SK-N-SH (cell line): Measurements from ENCODE around the gene MEGF8. TPM values are rescaled to one million over a fixed set of nuclear protein-coding genes. Genes with fewer than 3 reads are reported as not detected.
A peak's percentile ranks its signal among the peaks of the same experiment; 100 is the strongest.

Experiments used
- CTCF ChIA-PET: fragments of 300-600, 350-600 bp; formaldehyde crosslinking; extraction: SDS; loops from one replicate; lab custom pipeline; 2021; lab: Yijun Ruan, JAX
- POLR2A ChIA-PET: fragments of 350-600 bp; sonication (Branson Sonifier 250); formaldehyde crosslinking; extraction: SDS; loops from one replicate; lab custom pipeline; 2020; ENCODE audit warnings: antibody characterized with exemption, inconsistent platforms; lab: Yijun Ruan, JAX
- DNase-seq: peaks from one replicate; pipeline ENCODE4 v3.0.0; 2012
- H2AFZ ChIP-seq: fragments of 200-600 bp; sonication (generic); 2 replicates; pipeline ENCODE4 v1.8.1; 2016; ENCODE audit warnings: antibody characterized with exemption, mild to moderate bottlenecking, low read depth
- H3F3A ChIP-seq: fragments of 200-600 bp; sonication (generic); replicated peaks from 2 replicates; pipeline ENCODE3; 2016; ENCODE audit warnings: antibody characterized with exemption, mild to moderate bottlenecking; ENCODE audit not compliant: insufficient read depth
- H3K27ac ChIP-seq, 2 experiments: fragments of 200-500 bp in 1 of 2; fragments of 200-600 bp in 1 of 2; sonication (Bioruptor generic) in 1 of 2; sonication (generic), shearing (Covaris generic) in 1 of 2; 2 replicates each; pipeline versions ENCODE4 v1.5.1 to v1.6.1; 2014 to 2016; ENCODE audit warnings: low read depth in 2 of 2, inconsistent platforms in 1 of 2, low read length in 1 of 2, mild to moderate bottlenecking in 1 of 2, mixed read lengths in 1 of 2
- H3K27me3 ChIP-seq: fragments of 200-600 bp; sonication (generic), shearing (Covaris generic); 2 replicates; pipeline ENCODE4 v1.6.1; 2016; ENCODE audit warnings: mixed run types; ENCODE audit not compliant: insufficient read depth
- H3K36me3 ChIP-seq, 2 experiments: fragments of 200-500 bp in 1 of 2; fragments of 200-600 bp in 1 of 2; sonication (Bioruptor generic) in 1 of 2; sonication (generic) in 1 of 2; replicated peaks in 1 of 2; 2 replicates each; pipeline versions ENCODE3 to v1.5.1; 2014 to 2016; ENCODE audit warnings: low read length in 1 of 2, mild to moderate bottlenecking in 1 of 2; ENCODE audit not compliant: insufficient read depth in 2 of 2, control insufficient read depth in 1 of 2
- H3K4me1 ChIP-seq, 2 experiments: fragments of 200-500 bp in 1 of 2; fragments of 200-600 bp in 1 of 2; sonication (Bioruptor generic) in 1 of 2; sonication (generic), shearing (Covaris generic) in 1 of 2; 2 replicates each; pipeline versions ENCODE4 v1.5.1 to v1.6.1; 2014 to 2016; ENCODE audit warnings: low read depth in 1 of 2, low read length in 1 of 2, mixed run types in 1 of 2; ENCODE audit not compliant: insufficient read depth in 2 of 2, control insufficient read depth in 1 of 2
- H3K4me2 ChIP-seq: fragments of 200-600 bp; sonication (generic), shearing (Covaris generic); 2 replicates; pipeline ENCODE4 v1.6.1; 2017; ENCODE audit warnings: mixed run types
- H3K4me3 ChIP-seq, 2 experiments: fragments of 200-500 bp in 1 of 2; fragments of 200-600 bp in 1 of 2; sonication (Bioruptor generic) in 1 of 2; sonication (generic), shearing (Covaris generic) in 1 of 2; 2 replicates each; pipeline versions ENCODE4 v1.5.1 to v1.8.1; 2014 to 2016; ENCODE audit warnings: low read depth in 2 of 2, inconsistent platforms in 1 of 2, low read length in 1 of 2, mild to moderate bottlenecking in 1 of 2, mixed read lengths in 1 of 2, moderate library complexity in 1 of 2
- H3K79me2 ChIP-seq: fragments of 200-600 bp; sonication (generic); 2 replicates; pipeline ENCODE4 v1.8.1; 2017; ENCODE audit warnings: mild to moderate bottlenecking; ENCODE audit not compliant: insufficient read depth
- H3K9ac ChIP-seq: fragments of 200-600 bp; sonication (generic); 2 replicates; pipeline ENCODE4 v1.6.1; 2017; ENCODE audit warnings: mixed run types
- H3K9me2 ChIP-seq: fragments of 200-600 bp; sonication (generic); 2 replicates; pipeline ENCODE4 v1.6.1; 2017; ENCODE audit warnings: mixed run types
- H3K9me3 ChIP-seq: fragments of 200-600 bp; sonication (generic); 2 replicates; pipeline ENCODE4 v1.6.1; 2017; ENCODE audit warnings: mixed run types, mild to moderate bottlenecking, moderate library complexity
- H4K20me1 ChIP-seq: fragments of 200-600 bp; sonication (generic); 2 replicates; pipeline ENCODE4 v1.6.1; 2017; ENCODE audit warnings: mild to moderate bottlenecking, mixed run types; ENCODE audit not compliant: insufficient read depth
- CHD2 ChIP-seq: fragments of 150-350 bp; IDR thresholded peaks from 2 replicates; pipeline ENCODE4 v1.6.1; 2018; ENCODE audit warnings: low read length; ENCODE audit not compliant: partially characterized antibody
- ELF1 ChIP-seq: IDR thresholded peaks from 2 replicates; pipeline ENCODE4 v1.4.0; 2012
- EP300 ChIP-seq, 2 experiments: IDR thresholded peaks; 2 replicates each; pipeline versions ENCODE4 v1.4.0 to v1.6.1; 2012; ENCODE audit warnings: borderline replicate concordance in 1 of 2, low read depth in 1 of 2, low read length in 1 of 2
- EZH2phosphoT487 ChIP-seq: fragments of 200-600 bp; sonication (generic); IDR thresholded peaks from 2 replicates; pipeline ENCODE4 v1.6.1; 2017; ENCODE audit warnings: low read depth, mixed run types, mild to moderate bottlenecking, antibody characterized with exemption, moderate library complexity, borderline replicate concordance
- FOSL2 ChIP-seq: IDR thresholded peaks from 2 replicates; pipeline ENCODE4 v1.4.0; 2012; ENCODE audit warnings: low read depth, mild to moderate bottlenecking, moderate library complexity, borderline replicate concordance
- FOXJ3 ChIP-seq: sonication (generic); formaldehyde crosslinking; IDR thresholded peaks from 2 replicates; pipeline ENCODE4 v1.5.1; 2020; ENCODE audit warnings: mild to moderate bottlenecking, missing genetic modification reagents
- FOXM1 ChIP-seq: IDR thresholded peaks from 2 replicates; pipeline ENCODE4 v1.4.0; 2012; ENCODE audit warnings: low read depth, mild to moderate bottlenecking
- GABPA ChIP-seq: IDR thresholded peaks from 2 replicates; pipeline ENCODE4 v1.4.0; 2012; ENCODE audit warnings: low read depth, mild to moderate bottlenecking
- JUND ChIP-seq: IDR thresholded peaks from 2 replicates; pipeline ENCODE4 v1.4.0; 2012
- MXI1 ChIP-seq: IDR thresholded peaks from 2 replicates; pipeline ENCODE4 v1.6.1; 2012; ENCODE audit warnings: mild to moderate bottlenecking, low read depth, low read length, improper control_type of control experiment
- NFIC ChIP-seq: IDR thresholded peaks from 2 replicates; pipeline ENCODE4 v1.4.0; 2012; ENCODE audit warnings: borderline replicate concordance
- NRF1 ChIP-seq: IDR thresholded peaks from 2 replicates; pipeline ENCODE4 v1.6.1; 2012; ENCODE audit warnings: low read depth, mild to moderate bottlenecking, low read length
- POLR2AphosphoS5 ChIP-seq: IDR thresholded peaks from 2 replicates; pipeline ENCODE4 v1.6.1; 2012; ENCODE audit warnings: low read depth, low read length
- RAD21 ChIP-seq: IDR thresholded peaks from 2 replicates; pipeline ENCODE4 v1.6.1; 2012; ENCODE audit warnings: mild to moderate bottlenecking, low read length
- RFX5 ChIP-seq: IDR thresholded peaks from 2 replicates; pipeline ENCODE4 v1.6.1; 2012; ENCODE audit warnings: mild to moderate bottlenecking, improper control_type of control experiment, low read length
- RXRA ChIP-seq: IDR thresholded peaks from 2 replicates; pipeline ENCODE4 v1.4.0; 2012; ENCODE audit warnings: low read depth, mild to moderate bottlenecking, borderline replicate concordance
- SMC3 ChIP-seq: IDR thresholded peaks from 2 replicates; pipeline ENCODE4 v1.6.1; 2012; ENCODE audit warnings: low read depth, low read length, improper control_type of control experiment
- TAF1 ChIP-seq: IDR thresholded peaks from 2 replicates; pipeline ENCODE4 v1.6.1; 2012; ENCODE audit warnings: low read depth, mild to moderate bottlenecking, low read length, moderate library complexity, borderline replicate concordance
- TEAD4 ChIP-seq: IDR thresholded peaks from 2 replicates; pipeline ENCODE4 v1.4.0; 2012; ENCODE audit warnings: mild to moderate bottlenecking, borderline replicate concordance; ENCODE audit not compliant: insufficient read depth
- YY1 ChIP-seq: IDR thresholded peaks from 2 replicates; pipeline ENCODE4 v1.4.0; 2012; ENCODE audit warnings: low read depth, mild to moderate bottlenecking
- ZBTB33 ChIP-seq: IDR thresholded peaks from 2 replicates; pipeline ENCODE4 v1.4.0; 2012; ENCODE audit warnings: low read depth, borderline replicate concordance
- WGBS: methylation state at CpG from one replicate; pipeline ENCODE4 v1.1.6; 2017; ENCODE audit warnings: low lambda C conversion rate; 5-methylcytosine and 5-hydroxymethylcytosine counted together
- polyA plus RNA-seq, 3 experiments: library from polyadenylated mRNA; depleted of rRNA; stranded (reverse); fragments of >200 nt; gene quantifications; 2 replicates each; pipeline ENCODE4 v1.2.3, GENCODE V29; 2012
- TF ChIP-seq, protein P1 (sequence below): IDR thresholded peaks from 2 replicates; pipeline ENCODE4 v1.4.0; 2012; ENCODE audit warnings: low read depth
- TF ChIP-seq, protein P2 (sequence below): fragments of 200-600 bp; sonication (generic); IDR thresholded peaks from 2 replicates; pipeline ENCODE4 v1.6.1; 2017; ENCODE audit warnings: antibody characterized with exemption, mild to moderate bottlenecking, moderate library complexity

The MEGF8 gene, protein sequence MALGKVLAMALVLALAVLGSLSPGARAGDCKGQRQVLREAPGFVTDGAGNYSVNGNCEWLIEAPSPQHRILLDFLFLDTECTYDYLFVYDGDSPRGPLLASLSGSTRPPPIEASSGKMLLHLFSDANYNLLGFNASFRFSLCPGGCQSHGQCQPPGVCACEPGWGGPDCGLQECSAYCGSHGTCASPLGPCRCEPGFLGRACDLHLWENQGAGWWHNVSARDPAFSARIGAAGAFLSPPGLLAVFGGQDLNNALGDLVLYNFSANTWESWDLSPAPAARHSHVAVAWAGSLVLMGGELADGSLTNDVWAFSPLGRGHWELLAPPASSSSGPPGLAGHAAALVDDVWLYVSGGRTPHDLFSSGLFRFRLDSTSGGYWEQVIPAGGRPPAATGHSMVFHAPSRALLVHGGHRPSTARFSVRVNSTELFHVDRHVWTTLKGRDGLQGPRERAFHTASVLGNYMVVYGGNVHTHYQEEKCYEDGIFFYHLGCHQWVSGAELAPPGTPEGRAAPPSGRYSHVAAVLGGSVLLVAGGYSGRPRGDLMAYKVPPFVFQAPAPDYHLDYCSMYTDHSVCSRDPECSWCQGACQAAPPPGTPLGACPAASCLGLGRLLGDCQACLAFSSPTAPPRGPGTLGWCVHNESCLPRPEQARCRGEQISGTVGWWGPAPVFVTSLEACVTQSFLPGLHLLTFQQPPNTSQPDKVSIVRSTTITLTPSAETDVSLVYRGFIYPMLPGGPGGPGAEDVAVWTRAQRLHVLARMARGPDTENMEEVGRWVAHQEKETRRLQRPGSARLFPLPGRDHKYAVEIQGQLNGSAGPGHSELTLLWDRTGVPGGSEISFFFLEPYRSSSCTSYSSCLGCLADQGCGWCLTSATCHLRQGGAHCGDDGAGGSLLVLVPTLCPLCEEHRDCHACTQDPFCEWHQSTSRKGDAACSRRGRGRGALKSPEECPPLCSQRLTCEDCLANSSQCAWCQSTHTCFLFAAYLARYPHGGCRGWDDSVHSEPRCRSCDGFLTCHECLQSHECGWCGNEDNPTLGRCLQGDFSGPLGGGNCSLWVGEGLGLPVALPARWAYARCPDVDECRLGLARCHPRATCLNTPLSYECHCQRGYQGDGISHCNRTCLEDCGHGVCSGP (N-terminal part only)
- polyA plus RNA-seq (2012; rRNA removed), result 12.0 and 19.1 TPM in 2 replicates
- polyA plus RNA-seq (2012; cell fraction: cytosol; rRNA removed), result 12.4 and 14.8 TPM in 2 replicates
- 18.7 and 25.1 TPM in 2 replicates for polyA plus RNA-seq (2012; cell fraction: nucleus; rRNA removed)

GRCh38 chr19:42325308-42325895 is at the start of gene MEGF8:
Gene MEGF8 (plus strand): TSS chr19:42325635. CDS start chr19:42326244, 609 bp downstream.
- peak within 1 kb of the TSS; percentile 99 for H3K4me2 ChIP-seq
- CTCF ChIA-PET, result no interaction called here
- TF ChIP-seq ELF1 (peak; percentile 58; the same call in 1 of the 2 replicates), FOSL2 (no peak), MXI1 (peak; percentile 75), EP300 (IDR thresholded peaks at IDR 0.05; ENCODE audit: borderline replicate concordance in 1 of 2, low read depth in 1 of 2, low read length in 1 of 2) (no peak), ZBTB33 (no peak), GABPA (peak; percentile 69), CHD2 (no peak), NFIC (no peak), FOXM1 (no peak), POLR2AphosphoS5 (peak; percentile 83; the same call in 1 of the 2 replicates), RAD21 (peak; percentile 83; the same call in 1 of the 2 replicates), YY1 (no peak), JUND (no peak), FOXJ3 (CRISPR knock-in tag) (no peak), EZH2phosphoT487 (no peak), NRF1 (peak; percentile 99), RXRA (no peak), TEAD4 (no peak), SMC3 (peak; percentile 75), RFX5 (peak; percentile 27; the same call in 1 of the 2 replicates), TAF1 (peak; percentile 75)
- TF ChIP-seq, protein P1, sequence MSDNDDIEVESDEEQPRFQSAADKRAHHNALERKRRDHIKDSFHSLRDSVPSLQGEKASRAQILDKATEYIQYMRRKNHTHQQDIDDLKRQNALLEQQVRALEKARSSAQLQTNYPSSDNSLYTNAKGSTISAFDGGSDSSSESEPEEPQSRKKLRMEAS, result peak; percentile 69
- TF ChIP-seq, protein P2, sequence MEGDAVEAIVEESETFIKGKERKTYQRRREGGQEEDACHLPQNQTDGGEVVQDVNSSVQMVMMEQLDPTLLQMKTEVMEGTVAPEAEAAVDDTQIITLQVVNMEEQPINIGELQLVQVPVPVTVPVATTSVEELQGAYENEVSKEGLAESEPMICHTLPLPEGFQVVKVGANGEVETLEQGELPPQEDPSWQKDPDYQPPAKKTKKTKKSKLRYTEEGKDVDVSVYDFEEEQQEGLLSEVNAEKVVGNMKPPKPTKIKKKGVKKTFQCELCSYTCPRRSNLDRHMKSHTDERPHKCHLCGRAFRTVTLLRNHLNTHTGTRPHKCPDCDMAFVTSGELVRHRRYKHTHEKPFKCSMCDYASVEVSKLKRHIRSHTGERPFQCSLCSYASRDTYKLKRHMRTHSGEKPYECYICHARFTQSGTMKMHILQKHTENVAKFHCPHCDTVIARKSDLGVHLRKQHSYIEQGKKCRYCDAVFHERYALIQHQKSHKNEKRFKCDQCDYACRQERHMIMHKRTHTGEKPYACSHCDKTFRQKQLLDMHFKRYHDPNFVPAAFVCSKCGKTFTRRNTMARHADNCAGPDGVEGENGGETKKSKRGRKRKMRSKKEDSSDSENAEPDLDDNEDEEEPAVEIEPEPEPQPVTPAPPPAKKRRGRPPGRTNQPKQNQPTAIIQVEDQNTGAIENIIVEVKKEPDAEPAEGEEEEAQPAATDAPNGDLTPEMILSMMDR, result peak; percentile 94

More at GRCh38 chr19:42325308-42325895, at the start of gene MEGF8:
- Histone ChIP-seq H3K9ac (peak within 1 kb of the TSS; percentile 93), H3K9me3 (no peaks in the 10 kb centered on the region), H3K27ac (peak within 1 kb of the TSS; percentile 69 to 71), H4K20me1 (no peaks in the 10 kb centered on the region; the same call in 1 of the 2 replicates), H3K4me1 (peaks cover 8 to 16% of the 10 kb centered on the region in 2 experiments; a peak in 1 of 4 replicates), H3K27me3 (no peaks in the 10 kb centered on the region), H3K79me2 (peaks cover 37% of the 10 kb centered on the region), H3F3A (no peaks in the 10 kb centered on the region), H3K9me2 (no peaks in the 10 kb centered on the region), H3K4me3 (peak within 1 kb of the TSS; percentile 80 to 99), H2AFZ (peak within 1 kb of the TSS; percentile 99), H3K36me3 (no peaks in the 10 kb centered on the region)
- POLR2A ChIA-PET, result no interaction called here
- WGBS, result under 1% methylated on average over 36 of the region's 45 CpGs
- peak; percentile 98 for DNase-seq
